Activated B cell treated with CpG ODN at 0.5 μM for 24 hours (primary cell): ENCODE data around the gene CSF1R. TPM values are rescaled to one million over a fixed set of nuclear protein-coding genes. Genes with fewer than 3 reads are reported as not detected.

ENCODE experiments used
- ATAC-seq: fragments of 200-7000 bp; cut with Tn5 transposase; one replicate; pipeline ENCODE4 v1.10.0; 2021; ENCODE audit warnings: low read depth, mild to moderate bottlenecking, moderate library complexity
- CTCF ChIA-PET: fragments of 350-600 bp; sonication (Branson Sonifier 250); formaldehyde crosslinking; loops from one replicate; lab custom pipeline; 2021; ENCODE audit warnings: antibody characterized with exemption; lab: Charles Lee
- POLR2A ChIA-PET: fragments of 350-600 bp; sonication (Branson Sonifier 250); formaldehyde crosslinking; loops from one replicate; lab custom pipeline; 2021; ENCODE audit warnings: antibody characterized with exemption; lab: Charles Lee
- DNase-seq: peaks from one replicate; pipeline ENCODE4 v3.0.0; 2022
- H3K27ac Mint-ChIP-seq: one replicate; pipeline ENCODE4 v1.8.0; 2020; ENCODE audit warnings: mixed read lengths
- H3K27me3 Mint-ChIP-seq: one replicate; pipeline ENCODE4 v1.8.0; 2021; ENCODE audit warnings: mixed read lengths
- H3K36me3 Mint-ChIP-seq: one replicate; pipeline ENCODE4 v1.8.0; 2021; ENCODE audit warnings: low read depth, mixed read lengths
- H3K4me1 Mint-ChIP-seq: one replicate; pipeline ENCODE4 v1.8.0; 2021; ENCODE audit warnings: mixed read lengths
- H3K4me3 Mint-ChIP-seq: one replicate; pipeline ENCODE4 v1.8.0; 2020; ENCODE audit warnings: mild to moderate bottlenecking, mixed read lengths
- H3K9me3 Mint-ChIP-seq: one replicate; pipeline ENCODE4 v1.8.0; 2020; ENCODE audit warnings: mixed read lengths
- intact Hi-C: fragments of 100-400 bp; cut with micrococcal nuclease; formaldehyde crosslinking; loops from one replicate; pipeline ENCODE4 v1.15.1; 2024
- total RNA-seq: library from RNA; stranded (reverse); gene quantifications from 2 replicates; pipeline ENCODE4 v1.2.3, GENCODE V29; 2022
- TF ChIP-seq, protein P1 (sequence below): fragments of 200-600 bp; IDR thresholded peaks from one replicate; pipeline ENCODE4 v1.8.0; 2022; ENCODE audit warnings: antibody characterized with exemption, mild to moderate bottlenecking

CSF1R gene
- total RNA-seq, 1 donor from 2014 or later: 0.44 TPM

DNA sequence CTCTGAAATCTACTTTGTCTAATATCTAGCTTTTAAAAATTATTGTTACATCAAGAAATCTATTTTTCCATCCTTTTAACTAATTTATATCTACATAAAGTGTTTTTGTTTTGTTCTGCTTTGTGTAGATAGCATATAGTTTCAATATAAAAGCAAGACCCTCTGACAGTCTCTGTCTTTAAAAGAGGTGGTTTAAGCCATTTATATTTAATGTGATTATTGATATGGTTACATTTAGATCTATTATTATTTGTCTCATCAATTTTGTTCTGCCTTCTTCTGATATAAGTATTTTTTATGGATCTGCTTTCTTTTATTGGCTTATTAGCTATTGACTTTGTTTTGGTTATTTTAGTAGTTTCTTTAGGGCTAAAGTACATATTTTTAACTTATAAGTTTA lies 69.8 kb downstream of the CSF1R start:
- CTCF ChIA-PET: no interaction called here
- Mint-ChIP-seq H3K27ac (no peak overlapping the region), H3K4me3 (no peak overlapping the region), H3K4me1 (no peaks in the 10 kb centered on the region), H3K36me3 (peaks cover 92% of the 10 kb centered on the region), H3K27me3 (no peaks in the 10 kb centered on the region), H3K9me3 (peaks cover 2% of the 10 kb centered on the region)
- intact Hi-C loops: no loop called here
- TF ChIP-seq, protein P1, sequence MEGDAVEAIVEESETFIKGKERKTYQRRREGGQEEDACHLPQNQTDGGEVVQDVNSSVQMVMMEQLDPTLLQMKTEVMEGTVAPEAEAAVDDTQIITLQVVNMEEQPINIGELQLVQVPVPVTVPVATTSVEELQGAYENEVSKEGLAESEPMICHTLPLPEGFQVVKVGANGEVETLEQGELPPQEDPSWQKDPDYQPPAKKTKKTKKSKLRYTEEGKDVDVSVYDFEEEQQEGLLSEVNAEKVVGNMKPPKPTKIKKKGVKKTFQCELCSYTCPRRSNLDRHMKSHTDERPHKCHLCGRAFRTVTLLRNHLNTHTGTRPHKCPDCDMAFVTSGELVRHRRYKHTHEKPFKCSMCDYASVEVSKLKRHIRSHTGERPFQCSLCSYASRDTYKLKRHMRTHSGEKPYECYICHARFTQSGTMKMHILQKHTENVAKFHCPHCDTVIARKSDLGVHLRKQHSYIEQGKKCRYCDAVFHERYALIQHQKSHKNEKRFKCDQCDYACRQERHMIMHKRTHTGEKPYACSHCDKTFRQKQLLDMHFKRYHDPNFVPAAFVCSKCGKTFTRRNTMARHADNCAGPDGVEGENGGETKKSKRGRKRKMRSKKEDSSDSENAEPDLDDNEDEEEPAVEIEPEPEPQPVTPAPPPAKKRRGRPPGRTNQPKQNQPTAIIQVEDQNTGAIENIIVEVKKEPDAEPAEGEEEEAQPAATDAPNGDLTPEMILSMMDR: no peak
- POLR2A ChIA-PET: no interaction called here
- ATAC-seq (no peak), DNase-seq (no peak)

GRCh38 chr5:150015415-150015814 lies 70.9 kb downstream of the CSF1R start:
- ChIA-PET CTCF (no interaction called here), POLR2A (interaction anchor here (0.8 kb wide), 1 partner anchor 15 kb away, joined by 3 read pairs; the partner anchor contains the start of gene TIGD6)
- Mint-ChIP-seq H3K27ac (no peak overlapping the region), H3K9me3 (peaks cover 2% of the 10 kb centered on the region), H3K36me3 (peaks cover 92% of the 10 kb centered on the region), H3K27me3 (no peaks in the 10 kb centered on the region), H3K4me1 (no peaks in the 10 kb centered on the region), H3K4me3 (no peak overlapping the region)
- TF ChIP-seq, protein P1: no peak
- intact Hi-C loops: no loop called here
- DNase-seq: no peak
- no peak for ATAC-seq

DNA sequence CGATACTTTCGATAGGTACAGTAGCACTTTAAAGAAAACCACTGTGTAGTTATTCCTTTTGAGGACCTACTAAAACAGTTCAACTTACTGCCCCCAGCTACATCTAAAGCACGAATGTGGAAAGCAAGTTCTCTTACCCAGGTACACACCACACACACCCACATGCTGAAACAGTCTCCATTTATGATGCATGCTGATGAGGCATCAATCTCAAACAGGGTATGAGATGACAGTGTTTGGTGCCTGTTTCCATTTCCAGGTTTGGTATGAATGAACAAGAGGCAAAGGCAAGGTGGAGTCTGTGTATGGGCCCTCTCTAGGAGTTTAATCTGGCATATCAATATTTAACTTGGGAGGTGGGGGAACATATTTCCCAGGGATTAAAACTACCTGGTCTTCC lies 71.9 kb downstream of the CSF1R start:
- intact Hi-C loops: no loop called here
- Mint-ChIP-seq H3K4me3 (no peak overlapping the region), H3K27ac (no peak overlapping the region), H3K27me3 (no peaks in the 10 kb centered on the region), H3K9me3 (peaks cover 2% of the 10 kb centered on the region), H3K36me3 (peaks cover 91% of the 10 kb centered on the region), H3K4me1 (no peaks in the 10 kb centered on the region)
- ChIA-PET POLR2A (no interaction called here), CTCF (no interaction called here)
- DNase-seq (no peak), ATAC-seq (no peak)
- TF ChIP-seq, protein P1: no peak

GRCh38 chr5:150013931-150014330 lies 72.4 kb downstream of the CSF1R start:
- H3K27me3 Mint-ChIP-seq: no peaks in the 10 kb centered on the region
- DNase-seq (no peak), ATAC-seq (no peak)
- peaks cover 90% of the 10 kb centered on the region for H3K36me3 Mint-ChIP-seq
- H3K4me3 Mint-ChIP-seq: no peak overlapping the region
- no peak overlapping the region for H3K27ac Mint-ChIP-seq
- ChIA-PET POLR2A (no interaction called here), CTCF (no interaction called here)
- intact Hi-C loops: no loop called here
- H3K9me3 Mint-ChIP-seq: peaks cover 2% of the 10 kb centered on the region
- H3K4me1 Mint-ChIP-seq: no peaks in the 10 kb centered on the region
- TF ChIP-seq, protein P1: no peak

GRCh38 chr5:150009671-150010387 lies 76.5 kb downstream of the CSF1R start:
- no peak for DNase-seq
- H3K4me1 Mint-ChIP-seq: no peaks in the 10 kb centered on the region
- no peak for ATAC-seq
- ChIA-PET POLR2A (no interaction called here), CTCF (no interaction called here)
- H3K36me3 Mint-ChIP-seq: peaks cover 90% of the 10 kb centered on the region
- H3K27me3 Mint-ChIP-seq: no peaks in the 10 kb centered on the region
- H3K9me3 Mint-ChIP-seq: no peaks in the 10 kb centered on the region
- intact Hi-C loops: no loop called here
- no peak overlapping the region for H3K27ac Mint-ChIP-seq
- H3K4me3 Mint-ChIP-seq: no peak overlapping the region
- TF ChIP-seq, protein P1: no peak
